Heart right ventricle (tissue), 16 donors: Measurements from ENCODE around the gene BRIP1. TPM values are rescaled to one million over a fixed set of nuclear protein-coding genes. Genes with fewer than 3 reads are reported as not detected.

Experiments
- ATAC-seq, 8 donors: fragments of 200-7000 bp; cut with Tn5 transposase; one replicate each; pipeline ENCODE4 v1.9.1; 2020; ENCODE audit warnings: mild to moderate bottlenecking in 8 of 8, moderate library complexity in 8 of 8, moderate number of reproducible peaks in 1 of 8
- DNase-seq, 2 donors: peaks; one replicate each; pipeline ENCODE4 v3.0.0-alpha.2; 2020
- H3K27ac ChIP-seq, 10 donors: fragments of 200-600 bp; sonication (generic) in 2 of 10; one replicate each; pipeline versions ENCODE4 v1.5.0 to v1.8.0; 2020 to 2022; ENCODE audit warnings: mild to moderate bottlenecking in 3 of 10
- H3K27me3 ChIP-seq, 7 donors: fragments of 200-600 bp; one replicate each; pipeline ENCODE4 v1.8.0; 2021 to 2022; ENCODE audit warnings: mild to moderate bottlenecking in 2 of 7
- H3K36me3 ChIP-seq, 9 donors: fragments of 200-600 bp; sonication (generic) in 1 of 9; one replicate each; pipeline versions ENCODE4 v1.5.0 to v1.8.0; 2020 to 2022; ENCODE audit warnings: mild to moderate bottlenecking in 2 of 9
- H3K4me1 ChIP-seq, 9 donors: fragments of 200-600 bp; sonication (generic) in 1 of 9; one replicate each; pipeline versions ENCODE4 v1.5.0 to v1.8.0; 2020 to 2022; ENCODE audit warnings: mild to moderate bottlenecking in 4 of 9
- H3K4me3 ChIP-seq, 10 donors: fragments of 200-600 bp; sonication (generic) in 2 of 10; one replicate each; pipeline versions ENCODE4 v1.5.0 to v1.8.0; 2020 to 2022; ENCODE audit warnings: mild to moderate bottlenecking in 7 of 10, moderate library complexity in 2 of 10
- H3K9me3 ChIP-seq, 11 donors: fragments of 200-600 bp in 10 of 11; sonication (generic) in 2 of 11; one replicate each; pipeline versions ENCODE4 v1.5.0 to v1.8.0; 2013 to 2022; ENCODE audit warnings: mild to moderate bottlenecking in 2 of 11, control low read depth in 1 of 11, moderate library complexity in 1 of 11
- CTCF ChIP-seq, 9 donors: fragments of 200-600 bp; sonication (generic) in 2 of 9; IDR thresholded peaks; one replicate each; pipeline versions ENCODE4 v1.5.0 to v1.8.0; 2021 to 2022; ENCODE audit warnings: antibody characterized with exemption in 9 of 9, mild to moderate bottlenecking in 5 of 9, moderate library complexity in 1 of 9
- WGBS, 2 donors: extraction: QIAGEN DNeasy Blood & Tissue Kit; methylation state at CpG; one replicate each; pipeline ENCODE4 v1.1.7; 2013; ENCODE audit warnings: inconsistent platforms in 1 of 2; 5-methylcytosine and 5-hydroxymethylcytosine counted together
- intact Hi-C, 10 donors: fragments of 100-400 bp; cut with DNase I; formaldehyde crosslinking; loops; one replicate each; pipeline versions ENCODE4 v1.11.1 to v1.14.2; 2022
- polyA plus RNA-seq, 2 donors: library from polyadenylated mRNA; stranded (reverse); fragments of 200-250 nt; gene quantifications; one replicate each; pipeline ENCODE4 v1.2.3, GENCODE V29; 2013
- total RNA-seq, 10 donors: library from RNA; stranded (reverse); fragmentation: NEBNext Ultra II Directional in 3 of 10; extraction: Animal tissue kit (Norgen Biotek cat#: 25700) in 3 of 10; gene quantifications; one replicate each; pipeline versions ENCODE4 v1.2.1 to v1.2.4, GENCODE V29; 2021 to 2023
- donor health status: Arrhythmogenic right ventricular cardiomyopathy.
- donor health status: ischemic (EF 13 %, LVEDD 7.1; RV severe dilation, severe dysfunction).
- donor health status: healthy with polysubstance abuse.
- donor health status: DM: no; HTN: yes; CAD: no.
- donor health status: DM: no; HTN: no; CAD: no.
- donor health status: ischemic (EF 25% LVEDD 6.9; RV normal size, moderate dysfunction).
- donor health status: ischemic (EF 25% LVEDD 5.7; RV mildly dilated, moderate dysfunction).
- donor health status: healthy.
- donor health status: DM: yes; HTN: yes; CAD: no.
- donor health status: Ischemic cardiomyopathy.
- donor health status: ischemic (EF 35%, LVEDD 5.7; RV mildly dilated, moderate dysfunction).
- donor health status: nonischemic (EF 11% LVEDD 7.7; RV severe dilation, severe dysfunction).
- donor health status: DM: yes; HTN: yes; CAD: no.
- donor health status: PGD.
- donor health status: ischemic (EF 29% LVEDD 5.4; RV normal size, mild dysfunction).
- donor health status: nonischemic (EF 23%, LVEDD 6.1; RV moderate dilation, normal function).

Gene BRIP1
- total and polyA plus RNA-seq, 12 donors: 0.03 to 2.1 (median 0.22) TPM; not detected in 1

GRCh38 chr17:61735807-61736206 lies 127.5 kb downstream of the BRIP1 start:
- Histone ChIP-seq H3K4me1 (no peaks in the 10 kb centered on the region), H3K9me3 (peaks cover 0 to 20% (median 4%) of the 10 kb centered on the region in 11 donors)
- no peak for TF ChIP-seq CTCF (IDR thresholded peaks at IDR 0.05)

GRCh38 chr17:61734466-61734865 lies 128.9 kb downstream of the BRIP1 start:
- intact Hi-C loops: no loop called here
- DNase-seq: no peak
- Histone ChIP-seq H3K4me1 (no peaks in the 10 kb centered on the region), H3K27ac (no peak overlapping the region), H3K36me3 (no peaks in the 10 kb centered on the region), H3K4me3 (no peak overlapping the region), H3K27me3 (no peaks in the 10 kb centered on the region), H3K9me3 (peaks cover 0 to 15% (median 4%) of the 10 kb centered on the region in 11 donors)
- no peak for ATAC-seq
- TF ChIP-seq CTCF (IDR thresholded peaks at IDR 0.05): no peak

More at GRCh38 chr17:61735807-61736206, 127.5 kb downstream of the BRIP1 start:
- 94 to 97% methylated on average over 2 of the region's 2 CpGs for WGBS, 2 donors
- DNase-seq: no peak
- intact Hi-C loops: no loop called here
- ATAC-seq: no peak
- Histone ChIP-seq H3K27me3 (no peaks in the 10 kb centered on the region), H3K27ac (no peak overlapping the region), H3K36me3 (no peaks in the 10 kb centered on the region), H3K4me3 (no peak overlapping the region)

- no peak for DNase-seq
- no peak for ATAC-seq
- intact Hi-C loops: no loop called here
- TF ChIP-seq CTCF (IDR thresholded peaks at IDR 0.05): no peak
- H3K4me3 ChIP-seq: no peak overlapping the region
- peaks cover 0 to 15% (median 4%) of the 10 kb centered on the region in 11 donors for H3K9me3 ChIP-seq
- 97 to 98% methylated on average over 3 of the region's 3 CpGs for WGBS, 2 donors
- H3K27me3 ChIP-seq: no peaks in the 10 kb centered on the region
- no peak overlapping the region for H3K27ac ChIP-seq
- no peaks in the 10 kb centered on the region for H3K4me1 ChIP-seq
- no peaks in the 10 kb centered on the region for H3K36me3 ChIP-seq
These were observed 129.3 kb downstream of the BRIP1 start for GRCh38 chr17:61734012-61734411.

GRCh38 chr17:61733021-61733420 lies 130.3 kb downstream of the BRIP1 start:
- Histone ChIP-seq H3K36me3 (no peaks in the 10 kb centered on the region), H3K4me1 (no peaks in the 10 kb centered on the region), H3K27me3 (no peaks in the 10 kb centered on the region), H3K27ac (no peak overlapping the region), H3K9me3 (peaks cover 0 to 15% (median 4%) of the 10 kb centered on the region in 11 donors), H3K4me3 (no peak overlapping the region)
- intact Hi-C loops: no loop called here
- TF ChIP-seq CTCF (IDR thresholded peaks at IDR 0.05): no peak
- 96 to 98% methylated on average over 5 of the region's 5 CpGs for WGBS, 2 donors
- DNase-seq (no peak), ATAC-seq (no peak)
